Sigmoid colon (tissue), 7 donors: ENCODE results near the gene SRGAP1. TPM values are rescaled to one million over a fixed set of nuclear protein-coding genes. Genes with fewer than 3 reads are reported as not detected.

Experiments
- DNase-seq: peaks from one replicate; pipeline ENCODE4 v3.0.0-alpha.2; 2019
- H3K27ac ChIP-seq, 4 donors: fragments of 200-600 bp; sonication (generic); one replicate each; pipeline ENCODE4 v1.5.1; 2016 to 2019; ENCODE audit warnings: mild to moderate bottlenecking in 1 of 4
- H3K27me3 ChIP-seq, 3 donors: fragments of 200-600 bp; sonication (generic); one replicate each; pipeline ENCODE4 v1.5.1; 2019; ENCODE audit warnings: mild to moderate bottlenecking in 1 of 3
- H3K36me3 ChIP-seq, 4 donors: fragments of 200-600 bp; sonication (generic); one replicate each; pipeline ENCODE4 v1.5.1; 2016 to 2019
- H3K4me1 ChIP-seq, 4 donors: fragments of 200-600 bp; sonication (generic); one replicate each; pipeline ENCODE4 v1.5.1; 2017 to 2019
- H3K4me3 ChIP-seq, 4 donors: fragments of 200-600 bp; sonication (generic); one replicate each; pipeline ENCODE4 v1.5.1; 2017 to 2019; ENCODE audit warnings: mild to moderate bottlenecking in 2 of 4, moderate library complexity in 1 of 4
- H3K9me3 ChIP-seq, 4 donors: fragments of 200-600 bp in 3 of 4; sonication (generic) in 3 of 4; one replicate each; pipeline versions ENCODE4 v1.5.1 to v1.6.1; 2013 to 2019
- CTCF ChIP-seq, 4 experiments: fragments of 450-650 bp in 3 of 4; fragments of 200-600 bp in 1 of 4; IDR thresholded peaks; one replicate each; pipeline ENCODE4 v1.5.1; 2016 to 2019; ENCODE audit warnings: antibody characterized with exemption in 4 of 4, mild to moderate bottlenecking in 3 of 4, moderate library complexity in 2 of 4
- EP300 ChIP-seq, 4 donors: sonication (generic); formaldehyde crosslinking; IDR thresholded peaks; one replicate each; pipeline ENCODE4 v1.6.1; 2017; ENCODE audit warnings: antibody characterized with exemption in 4 of 4
- POLR2A ChIP-seq, 2 donors: fragments of 450-650 bp; IDR thresholded peaks; one replicate each; pipeline ENCODE4 v1.6.1; 2016; ENCODE audit warnings: antibody characterized with exemption in 2 of 2, mild to moderate bottlenecking in 2 of 2, moderate library complexity in 2 of 2
- POLR2AphosphoS5 ChIP-seq, 4 donors: sonication (generic); formaldehyde crosslinking; IDR thresholded peaks; one replicate each; pipeline ENCODE4 v1.6.1; 2017; ENCODE audit warnings: antibody characterized with exemption in 4 of 4
- WGBS, 2 donors: extraction: QIAGEN DNeasy Blood & Tissue Kit; methylation state at CpG; one replicate each; pipeline ENCODE4 v1.1.7; 2013; 5-methylcytosine and 5-hydroxymethylcytosine counted together
- intact Hi-C: fragments of 100-400 bp; cut with DNase I; formaldehyde crosslinking; loops from one replicate; pipeline ENCODE4 v1.15.1; 2023
- polyA plus RNA-seq, 3 donors: library from polyadenylated mRNA; stranded (reverse); fragments of 200-250 nt; gene quantifications; one replicate each; pipeline ENCODE4 v1.2.3, GENCODE V29; 2013
- small RNA-seq, 3 donors: library from RNA; depleted of rRNA; stranded (forward); fragments of <200 nt; gene quantifications; one replicate each; pipeline ENCODE3, GENCODE V24; 2016
- total RNA-seq, 4 donors: library from RNA; depleted of rRNA; stranded (reverse); fragments of >200 nt; gene quantifications; one replicate each; pipeline ENCODE4 v1.1.0, GENCODE V29; 2016
- donor health status: healthy with polysubstance abuse.
- donor health status: Bipolar disorder and iron deficiency.
- donor health status: healthy.

Gene SRGAP1
- total and polyA plus RNA-seq, 7 donors: 2.4 to 16.3 (median 5.4) TPM

GRCh38 chr12:64203775-64204174 lies 359.3 kb downstream of the SRGAP1 start:
- H3K27me3 ChIP-seq: no peaks in the 10 kb centered on the region
- H3K36me3 ChIP-seq: peaks cover 0 to 13% (median 0%) of the 10 kb centered on the region in 4 donors
- H3K4me3 ChIP-seq: no peak overlapping the region
- DNase-seq: no peak
- no peak overlapping the region for H3K27ac ChIP-seq
- no peaks in the 10 kb centered on the region for H3K4me1 ChIP-seq
- H3K9me3 ChIP-seq: no peaks in the 10 kb centered on the region
- no peak for TF ChIP-seq EP300 (IDR thresholded peaks at IDR 0.05)
- TF ChIP-seq CTCF (IDR thresholded peaks at IDR 0.05): no peak
- TF ChIP-seq POLR2AphosphoS5 (IDR thresholded peaks at IDR 0.05): no peak
- no peak for TF ChIP-seq POLR2A (IDR thresholded peaks at IDR 0.05)
- intact Hi-C loops: no loop called here
- 57 to 68% methylated on average over 7 of the region's 7 CpGs for WGBS, 2 donors

- no peaks in the 10 kb centered on the region for H3K27me3 ChIP-seq
- H3K4me1 ChIP-seq: no peaks in the 10 kb centered on the region
- no peak overlapping the region for H3K27ac ChIP-seq
- intact Hi-C loops: no loop called here
- WGBS, 2 donors: 83 to 93% methylated on average over 2 of the region's 2 CpGs
- DNase-seq: no peak
- TF ChIP-seq POLR2AphosphoS5 (IDR thresholded peaks at IDR 0.05) (no peak), CTCF (IDR thresholded peaks at IDR 0.05) (no peak), POLR2A (IDR thresholded peaks at IDR 0.05) (no peak), EP300 (IDR thresholded peaks at IDR 0.05) (no peak)
- H3K4me3 ChIP-seq: no peak overlapping the region
- H3K36me3 ChIP-seq: peaks cover 0 to 13% (median 0%) of the 10 kb centered on the region in 4 donors
- H3K9me3 ChIP-seq: no peaks in the 10 kb centered on the region
Observed at GRCh38 chr12:64205542-64205941, 361.0 kb downstream of the SRGAP1 start.

GRCh38 chr12:64207453-64207852 lies 363.0 kb downstream of the SRGAP1 start:
- peaks cover 0 to 13% (median 0%) of the 10 kb centered on the region in 4 donors for H3K36me3 ChIP-seq
- H3K27me3 ChIP-seq: no peaks in the 10 kb centered on the region
- TF ChIP-seq POLR2A (IDR thresholded peaks at IDR 0.05) (no peak), EP300 (IDR thresholded peaks at IDR 0.05) (no peak), POLR2AphosphoS5 (IDR thresholded peaks at IDR 0.05) (no peak), CTCF (IDR thresholded peaks at IDR 0.05) (no peak)
- no peak for DNase-seq
- H3K27ac ChIP-seq: no peak overlapping the region
- H3K9me3 ChIP-seq: no peaks in the 10 kb centered on the region
- intact Hi-C loops: no loop called here
- H3K4me1 ChIP-seq: no peaks in the 10 kb centered on the region
- no peak overlapping the region for H3K4me3 ChIP-seq
- WGBS, 2 donors: 96 to 98% methylated on average over 2 of the region's 2 CpGs

Small RNA genes within 50 kb of the gene (small RNA-seq; reads per million reads assigned to genes)
- 0 reads per million in 3 donors for gene AC020611.1
- gene RNU6-1009P: 0 reads per million in 3 donors

Other genes with a start within 250 kb of the SRGAP1 start
- gene DPY19L2, start 176.2 kb upstream of the SRGAP1 start, total RNA-seq: 10 to 100 TPM; 11.1 to 28.8 (median 20.1) TPM
- gene DPY19L2, start 176.2 kb upstream of the SRGAP1 start, polyA plus RNA-seq: 1 to 10 TPM in 1 of 3 donors, not detected in 2; 1.3 TPM
- gene RXYLT1, start 64.8 kb upstream of the SRGAP1 start, total RNA-seq: 10 to 100 TPM; 12.1 to 17.0 (median 15.3) TPM
- gene RXYLT1, start 64.8 kb upstream of the SRGAP1 start, polyA plus RNA-seq: 10 to 100 TPM in 1 of 3 donors, 1 to 10 TPM in 2; 4.2 to 10.4 (median 5.8) TPM